T-helper 22 cell (primary cell): ENCODE measurements around the gene ADORA1.

Experiments used
- DNase-seq: peaks from one replicate; pipeline ENCODE4 v3.0.0-alpha.2; 2020; ENCODE audit warnings: low read depth

The ADORA1 gene

DNA sequence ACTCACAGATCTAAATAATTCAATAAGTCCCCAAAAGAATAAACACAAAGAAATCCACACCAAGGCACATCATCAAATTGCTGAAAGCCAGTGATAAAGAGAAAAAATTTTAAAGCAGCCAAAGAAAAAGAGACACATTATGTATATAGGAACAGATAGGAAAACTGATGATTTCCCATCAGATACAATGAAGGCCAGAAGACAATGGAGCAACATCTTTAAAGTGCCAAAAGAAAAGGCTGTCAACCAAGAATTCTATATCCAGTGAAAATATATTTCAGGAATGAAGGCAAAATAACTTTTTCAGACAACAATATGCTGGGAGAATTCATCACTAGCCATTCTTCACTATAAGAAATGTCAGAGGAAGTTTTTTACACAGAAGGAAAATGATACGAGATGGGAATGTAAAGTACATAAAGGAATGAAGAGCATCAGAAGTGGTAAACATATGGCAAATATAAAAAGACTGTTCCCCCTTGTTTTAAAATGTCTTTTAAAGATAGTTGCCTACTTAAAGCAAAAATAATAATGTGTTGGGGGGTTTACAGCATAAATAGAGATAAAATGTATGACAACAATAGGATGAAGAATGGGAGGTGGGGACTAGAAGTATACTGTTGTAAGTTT lies 32.4 kb upstream of the ADORA1 start:
- DNase-seq: no peak

DNA sequence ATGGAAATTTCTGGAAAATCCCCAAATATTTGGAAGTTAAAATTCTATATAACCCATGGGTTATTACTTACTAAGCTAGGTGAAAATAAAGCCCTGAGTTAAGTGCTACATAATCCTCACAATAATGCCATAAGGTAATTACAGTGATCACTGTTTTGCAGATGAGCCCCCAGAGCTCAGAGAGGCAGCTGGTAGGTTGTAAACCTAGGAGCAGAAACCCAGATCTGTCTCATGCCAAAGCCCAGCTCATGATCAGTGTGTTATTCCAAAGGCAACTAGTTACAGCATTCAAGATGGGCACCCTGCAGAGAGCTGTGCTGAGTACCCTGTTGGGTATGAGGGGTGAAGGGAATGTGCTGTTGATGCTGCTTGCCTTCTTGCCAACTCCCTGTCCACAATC lies 31.0 kb upstream of the ADORA1 start:
- DNase-seq: no peak

DNA sequence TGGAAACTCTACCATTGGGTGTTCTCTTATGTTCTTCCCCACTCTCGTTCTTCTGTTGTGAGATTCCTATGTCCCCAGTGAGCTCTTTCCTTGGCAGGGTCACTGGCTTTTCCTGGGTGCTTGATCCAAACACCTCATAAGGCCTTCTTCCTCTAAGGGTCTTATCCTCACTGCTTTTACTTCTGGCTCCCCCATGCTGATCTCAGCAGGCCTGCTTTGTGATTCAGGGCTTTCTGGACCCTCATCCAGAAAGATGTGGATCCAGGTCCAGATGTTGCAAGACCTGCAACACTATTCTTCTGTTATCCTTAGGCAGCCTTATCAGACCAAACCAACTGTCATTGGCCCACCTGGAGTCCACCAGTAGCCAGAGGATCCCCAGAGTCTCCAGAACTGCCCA lies 30.5 kb upstream of the ADORA1 start:
- DNase-seq: no peak

DNA sequence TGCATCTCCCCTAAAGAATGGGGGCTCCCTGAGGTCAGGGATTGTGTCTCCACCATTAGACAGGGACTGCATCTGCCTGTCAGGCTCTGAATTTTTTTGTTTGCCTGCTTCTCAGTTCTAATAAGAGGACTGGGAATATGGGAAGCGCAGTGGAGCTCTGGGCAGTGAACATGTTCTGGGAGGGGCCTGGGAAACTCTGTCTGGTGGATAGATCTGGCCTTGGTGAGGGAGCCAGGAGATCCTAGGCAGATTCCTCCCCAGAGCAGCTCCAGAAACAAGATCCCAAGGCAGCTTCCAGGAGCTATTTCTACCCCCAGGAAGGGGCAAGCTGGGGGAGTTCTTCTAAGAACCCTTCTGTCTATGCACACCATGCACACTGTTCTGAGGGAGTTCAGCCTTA lies 29.1 kb upstream of the ADORA1 start:
- no peak for DNase-seq

DNA sequence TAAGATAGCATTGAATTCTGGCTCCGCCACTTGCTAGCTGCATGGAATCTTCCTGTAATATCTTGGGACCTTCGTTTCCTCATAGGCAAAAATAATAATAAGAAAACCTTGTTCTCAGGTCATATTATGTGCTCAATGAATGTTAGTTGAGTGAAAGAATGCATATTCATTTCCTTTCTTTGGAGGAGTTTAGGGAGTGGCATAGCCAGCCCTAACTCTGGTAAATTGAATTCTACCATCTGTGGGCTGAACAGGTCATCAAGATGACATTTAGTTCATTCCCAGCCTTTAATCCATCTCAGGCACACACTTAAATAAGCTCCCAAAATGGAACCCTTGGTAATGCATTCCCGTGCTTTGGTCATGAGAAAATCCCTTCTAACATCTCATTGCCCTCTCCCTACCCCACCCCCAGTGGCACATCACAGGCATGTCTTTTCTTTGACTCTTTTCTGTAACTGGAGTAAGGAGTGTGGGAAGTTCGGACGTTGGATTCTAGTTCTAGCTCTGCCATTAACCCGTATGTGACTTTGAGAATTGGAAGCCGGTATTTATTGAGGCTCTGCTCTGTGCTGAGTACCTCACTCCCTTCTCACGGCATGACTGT lies 28.5 kb upstream of the ADORA1 start:
- DNase-seq: no peak

DNA sequence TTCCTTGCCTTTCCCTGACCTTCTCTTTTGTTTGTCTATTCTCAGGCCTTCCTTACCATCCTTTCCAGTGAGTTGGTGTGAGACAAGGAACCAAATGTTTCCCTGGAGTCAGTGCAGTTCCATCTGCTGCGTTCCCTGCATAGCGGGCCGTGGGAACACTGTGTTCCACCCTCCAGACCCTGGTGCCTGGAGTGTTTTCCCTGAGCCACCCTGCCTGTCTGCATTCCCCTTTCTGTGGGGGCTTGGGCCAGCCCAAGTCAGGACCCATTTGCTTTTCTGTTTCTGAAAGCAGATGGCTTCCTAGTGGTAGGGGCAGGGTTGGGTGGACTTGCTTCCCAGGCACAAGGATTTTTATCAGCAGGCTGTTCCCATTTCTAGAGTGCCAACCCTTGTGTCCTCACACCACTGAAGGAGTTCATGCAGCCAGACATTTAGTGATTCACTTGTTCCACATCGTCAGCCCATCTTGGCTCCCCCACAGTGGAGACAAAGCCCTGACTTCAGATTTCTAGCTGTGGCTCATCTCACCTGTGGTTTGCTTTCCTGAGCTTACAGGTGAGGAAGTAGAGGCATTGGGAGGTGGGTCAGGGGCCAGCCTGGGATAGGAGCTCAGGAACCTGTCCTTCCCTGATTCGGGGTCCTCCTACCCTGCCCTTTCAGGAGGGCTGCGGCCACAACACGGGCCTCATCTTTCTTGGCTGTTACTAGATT lies 27.6 kb upstream of the ADORA1 start:
- DNase-seq: no peak

DNA sequence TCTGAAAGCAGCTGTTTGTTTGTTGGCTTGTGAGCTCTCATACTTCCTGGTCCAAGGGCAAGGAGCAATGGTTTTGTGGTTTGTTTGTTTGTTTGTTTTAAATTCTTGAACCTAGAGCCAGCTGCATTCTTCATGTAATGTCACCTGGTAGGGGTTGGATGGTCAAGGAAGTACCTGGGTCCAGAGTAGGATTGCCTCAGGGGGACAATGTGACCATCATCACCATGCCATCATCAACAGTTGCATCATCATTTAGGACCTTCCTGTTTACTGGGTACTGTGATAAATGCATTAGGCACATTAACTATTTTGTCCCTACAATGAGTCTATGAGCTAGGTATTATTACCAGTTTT lies 27.0 kb upstream of the ADORA1 start:
- no peak for DNase-seq

DNA sequence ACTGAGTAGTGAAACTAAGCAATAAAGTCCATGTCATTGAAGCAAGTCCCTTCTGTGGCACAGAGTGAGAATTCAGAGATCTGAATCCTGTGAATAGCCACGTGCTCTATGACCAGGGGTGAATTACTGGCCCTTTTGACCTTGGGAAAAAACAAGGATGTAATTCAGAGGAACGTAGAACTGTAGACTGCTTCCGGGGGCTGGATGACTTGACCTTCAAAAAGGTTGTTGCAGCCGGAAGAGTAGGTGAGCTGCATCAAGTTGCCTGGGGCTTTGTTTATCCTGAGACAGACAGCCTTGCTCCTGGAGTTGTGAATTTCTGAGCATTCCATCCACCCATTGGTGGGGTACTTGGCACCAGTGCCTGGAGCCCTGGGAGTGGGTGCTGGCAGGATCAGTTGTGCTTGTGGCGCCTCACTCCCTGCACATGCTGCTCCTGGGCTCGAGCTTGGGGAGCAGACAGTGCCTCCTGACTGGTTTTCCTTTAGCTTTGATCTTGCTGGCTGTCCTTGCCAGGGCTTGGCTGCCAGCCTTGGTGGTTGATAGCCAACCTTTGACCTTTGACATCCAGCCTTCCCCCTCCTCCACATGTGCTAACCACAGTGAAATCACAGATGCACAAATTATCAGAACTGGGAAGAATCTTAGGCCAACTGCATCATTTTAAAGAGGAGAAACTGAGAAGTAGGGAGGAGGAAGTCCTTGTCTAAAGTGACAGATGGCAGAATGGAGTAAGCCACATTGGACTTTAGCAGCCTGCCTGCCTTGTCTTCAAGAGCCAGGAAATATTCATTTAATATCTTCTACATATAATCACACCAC lies 25.5 kb upstream of the ADORA1 start:
- DNase-seq: no peak

DNA sequence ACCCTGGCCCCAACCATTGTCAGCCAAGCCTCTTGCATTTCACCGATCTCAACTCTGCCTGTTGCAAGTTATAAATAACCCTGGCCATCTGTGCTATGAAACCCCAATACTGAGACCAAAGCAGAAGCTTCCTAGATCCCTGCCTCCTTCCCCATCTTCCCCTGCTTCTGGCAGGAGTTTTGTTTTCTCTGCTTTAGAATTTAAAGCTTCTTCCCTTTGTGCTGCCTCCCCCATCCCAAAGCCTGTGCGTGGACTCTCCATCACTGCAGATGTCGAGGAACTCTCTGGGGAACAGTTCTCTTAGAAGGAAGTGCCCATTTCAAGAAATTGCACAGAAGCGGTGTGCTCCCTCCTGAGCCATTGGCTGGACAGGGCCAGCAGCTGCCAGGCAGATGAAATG lies 24.3 kb upstream of the ADORA1 start:
- DNase-seq: no peak

DNA sequence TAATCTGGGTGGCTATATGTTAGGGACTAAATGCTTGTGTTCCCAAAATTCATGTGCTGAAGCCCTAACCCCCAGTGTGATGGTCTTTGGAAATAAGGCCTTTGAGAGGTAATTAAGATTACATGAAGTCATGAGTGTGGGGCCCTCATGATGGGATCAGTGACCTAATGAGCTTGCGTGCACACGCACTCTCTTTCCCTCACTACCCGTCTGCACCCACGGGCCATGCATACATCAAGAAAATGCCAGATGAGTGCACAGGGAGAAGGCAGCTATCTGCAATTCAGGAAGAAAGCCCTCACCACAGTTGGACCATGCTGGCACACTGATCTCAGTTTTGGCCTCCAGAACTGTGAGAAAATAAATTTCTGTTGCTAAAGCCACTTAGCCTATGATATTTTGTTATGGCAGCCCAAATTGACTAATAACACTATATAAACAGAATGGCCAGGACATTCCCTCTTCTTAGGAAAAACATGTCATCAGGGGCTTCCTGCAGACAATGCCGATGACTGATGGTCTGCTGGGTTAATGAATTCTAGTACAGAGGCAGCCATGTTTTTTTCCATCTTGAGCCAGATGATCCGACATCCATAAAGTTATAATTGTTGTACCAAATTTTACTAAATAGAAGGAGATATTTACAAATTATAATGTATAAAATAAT lies 23.6 kb upstream of the ADORA1 start:
- DNase-seq: no peak

DNA sequence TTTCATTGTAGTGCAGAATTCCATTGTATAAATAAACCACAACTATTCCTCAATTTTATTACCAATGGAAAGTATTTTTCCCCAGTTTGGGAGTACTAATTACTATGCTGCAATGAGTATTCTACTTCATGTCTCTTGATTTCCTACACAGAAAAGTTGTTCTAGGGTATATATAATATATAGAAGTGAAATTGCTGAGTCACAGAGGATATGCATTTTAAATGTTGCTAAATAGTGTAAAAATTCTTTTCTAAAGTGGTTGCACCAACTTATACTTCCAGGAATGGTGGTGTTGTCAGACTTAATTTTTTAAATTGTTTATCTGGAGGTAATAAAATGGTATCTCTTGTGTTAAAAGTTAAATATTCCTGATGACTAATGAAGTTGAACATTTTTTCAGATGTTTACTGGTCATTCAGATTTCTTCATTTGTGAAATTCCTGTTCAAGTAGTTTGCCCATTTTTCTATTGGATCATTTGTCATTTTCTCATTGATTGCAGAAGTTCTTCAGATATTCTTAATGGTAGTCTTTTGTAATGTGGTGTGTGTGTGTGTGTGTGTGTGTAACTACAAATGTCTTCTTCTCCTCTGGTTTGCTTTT lies 22.6 kb upstream of the ADORA1 start:
- DNase-seq: no peak

DNA sequence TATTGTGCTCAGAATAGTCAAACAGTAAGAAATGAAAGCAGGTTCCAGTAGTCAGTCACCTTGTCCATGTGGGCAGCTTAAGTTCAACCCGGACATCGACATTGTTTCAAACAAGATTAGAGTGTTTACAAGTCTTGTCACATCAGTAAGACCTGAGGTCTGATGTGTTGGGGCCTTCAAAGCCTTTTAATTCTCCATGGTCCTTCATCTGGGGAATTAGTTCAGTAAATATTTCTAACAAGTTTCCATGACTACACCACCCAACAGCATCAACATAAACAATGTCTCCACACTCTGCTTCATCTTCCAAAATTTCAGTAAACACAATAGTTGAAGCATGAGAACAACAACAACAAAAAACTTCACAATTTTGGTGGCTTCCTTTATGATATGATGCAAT lies 15.1 kb upstream of the ADORA1 start:
- no peak for DNase-seq

DNA sequence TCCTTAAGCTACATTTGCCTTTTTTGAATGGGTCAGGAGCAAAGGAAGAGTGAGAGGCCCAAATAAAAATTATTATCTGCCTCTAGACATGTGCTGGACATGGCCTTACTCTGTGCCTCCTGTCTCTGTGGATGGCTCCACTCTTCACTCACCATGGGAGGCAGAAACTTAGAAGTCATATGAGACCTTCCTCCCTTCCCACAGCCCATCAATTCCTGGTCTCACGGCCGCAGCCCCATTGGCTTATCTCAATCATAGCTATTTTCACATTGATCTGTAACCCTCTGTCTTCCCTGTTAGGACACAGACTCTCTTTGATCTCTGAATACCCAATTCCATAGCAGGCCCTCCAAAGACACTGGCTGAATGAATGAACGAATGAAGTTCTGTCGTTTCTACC lies 14.2 kb upstream of the ADORA1 start:
- DNase-seq: no peak

DNA sequence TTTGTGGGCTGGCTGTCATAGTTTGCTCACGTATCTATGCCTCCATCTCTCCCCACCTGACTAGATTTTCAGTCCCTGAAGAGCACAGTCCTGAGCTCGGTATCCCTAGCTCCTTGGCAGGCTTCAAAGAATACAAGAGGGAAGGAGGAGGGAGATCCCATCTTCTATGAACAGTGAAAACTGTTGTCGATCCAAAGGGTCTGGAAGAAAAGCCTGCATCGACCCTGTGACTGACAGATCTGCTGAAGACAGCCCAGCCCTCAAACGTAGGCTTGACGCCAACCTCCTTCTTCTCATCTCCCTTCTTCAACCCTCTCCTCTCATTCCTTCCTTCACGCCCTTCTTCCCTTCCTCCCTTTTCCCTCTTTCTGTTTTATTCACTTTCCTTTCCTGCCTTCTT lies 13.3 kb upstream of the ADORA1 start:
- DNase-seq: no peak

DNA sequence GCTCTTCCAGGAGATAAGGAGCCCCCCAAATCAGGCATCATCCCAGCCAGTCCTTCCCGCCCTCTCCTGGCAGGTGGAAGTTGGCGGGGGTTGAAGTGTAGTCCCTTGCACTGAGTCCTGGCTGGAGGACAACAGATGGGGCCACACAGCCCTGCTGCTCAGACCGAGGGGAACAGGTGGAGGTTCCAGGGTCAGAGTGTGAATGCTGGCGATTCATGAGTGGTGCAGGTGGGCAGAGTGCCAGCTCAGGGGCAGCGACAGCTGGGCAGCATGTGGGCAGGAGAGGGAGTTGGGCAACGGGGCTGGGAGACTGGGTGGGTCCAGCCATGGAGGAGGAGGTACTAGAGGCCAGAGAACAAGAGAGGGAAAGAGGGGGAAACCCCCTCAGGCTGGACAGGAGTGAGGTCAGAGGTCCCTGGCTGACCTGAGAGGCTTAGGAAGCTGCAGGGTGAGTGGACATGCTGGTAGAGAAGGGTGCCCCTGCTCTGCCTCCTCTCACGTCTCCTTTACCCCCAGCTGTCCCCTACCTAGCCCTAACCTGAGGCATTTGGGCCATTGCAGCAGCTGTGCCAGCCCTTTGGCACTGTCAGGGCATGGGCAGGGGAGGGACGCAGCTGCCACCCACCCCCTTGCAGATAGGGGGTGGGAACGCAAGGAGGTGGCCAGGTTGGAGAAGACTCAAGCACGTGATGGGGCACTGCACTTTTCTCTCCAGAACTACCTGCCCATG lies 11.3 kb upstream of the ADORA1 start:
- no peak for DNase-seq

DNA sequence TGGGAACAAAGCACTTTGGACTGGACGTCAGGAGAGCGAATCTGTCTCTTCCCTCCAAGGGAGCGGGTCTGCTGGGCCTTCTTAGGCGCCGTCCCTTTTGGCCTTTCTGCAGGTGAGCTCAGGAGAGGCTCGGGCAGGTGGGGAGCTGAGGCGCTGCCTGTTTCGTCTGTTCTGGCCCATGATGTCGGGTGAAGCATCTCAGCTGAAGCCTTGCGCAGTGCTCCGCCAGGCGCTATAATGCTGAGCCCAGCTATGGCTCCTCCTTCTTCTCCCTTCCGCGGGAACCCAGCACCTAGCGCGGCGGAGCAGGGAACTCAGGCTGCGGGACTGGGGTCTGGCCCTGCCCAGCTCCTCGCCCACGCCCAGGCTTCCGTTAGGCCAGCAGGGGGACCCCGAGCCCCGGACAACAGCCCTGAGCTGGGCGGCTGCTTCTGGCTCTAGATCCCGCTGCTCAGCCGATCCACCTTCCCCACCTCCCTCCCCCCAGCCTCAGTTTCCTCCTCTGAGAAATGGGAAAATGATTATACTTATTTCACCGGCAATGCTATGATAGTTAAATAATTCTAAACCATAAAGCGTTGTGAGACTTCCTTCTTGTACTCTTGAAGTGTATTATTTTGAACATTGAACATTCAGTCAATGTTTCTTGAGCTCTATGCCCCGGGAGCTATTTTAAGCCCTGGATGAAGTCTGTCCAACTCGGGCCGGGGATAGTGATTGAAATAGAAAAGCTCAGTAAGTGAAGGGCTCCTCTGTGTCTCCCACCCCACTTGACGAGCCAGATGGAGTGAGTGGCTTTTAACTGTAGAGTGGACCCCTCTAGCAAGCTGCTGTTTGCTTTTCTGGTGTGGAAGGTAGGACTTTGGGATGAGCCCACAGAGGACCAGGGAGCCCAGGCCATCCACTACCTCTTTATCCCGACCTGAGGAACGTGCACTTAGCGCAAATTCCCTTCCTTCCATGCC lies 9.6 kb upstream of the ADORA1 start:
- DNase-seq: no peak

DNA sequence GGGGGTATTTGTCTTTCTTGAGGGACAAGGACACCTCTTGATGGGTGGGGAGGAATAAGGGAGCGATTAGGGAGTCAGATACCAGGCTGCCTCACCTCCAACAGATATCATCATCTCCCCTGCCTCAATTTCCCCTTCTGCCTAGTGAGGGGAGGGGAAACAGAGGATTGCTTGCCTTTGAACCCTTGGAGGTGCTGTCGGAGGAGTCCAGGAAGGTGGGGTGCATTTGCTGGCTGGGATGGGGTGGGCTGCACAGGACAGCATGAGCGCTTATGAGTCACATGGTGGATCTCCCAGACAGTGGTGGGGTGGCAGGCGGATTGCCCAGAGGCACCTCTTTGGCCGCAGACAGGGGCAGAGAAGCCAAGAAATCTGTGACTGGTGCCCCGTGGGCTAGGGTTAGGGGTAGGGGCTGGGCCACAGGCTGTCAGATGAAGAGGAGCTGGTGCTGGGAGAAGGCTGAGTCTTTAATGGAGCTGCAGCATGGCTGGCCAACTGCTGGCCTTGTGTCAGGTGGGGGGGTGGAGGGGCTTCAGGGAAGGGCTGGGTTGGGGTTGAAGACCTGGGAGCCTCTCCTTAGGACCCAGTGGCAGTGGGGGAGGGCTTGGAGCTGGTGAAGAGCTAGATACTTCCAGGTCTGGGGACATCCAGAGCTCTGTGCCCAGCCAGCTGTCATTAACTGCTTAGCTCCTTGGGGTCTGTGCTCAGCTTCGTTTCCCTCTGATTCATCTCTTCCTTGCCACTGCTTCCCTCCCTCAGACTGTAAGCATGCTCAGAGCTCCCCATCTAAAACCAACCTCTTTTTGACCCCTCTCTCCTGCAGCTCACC lies 7.0 kb upstream of the ADORA1 start:
- no peak for DNase-seq

DNA sequence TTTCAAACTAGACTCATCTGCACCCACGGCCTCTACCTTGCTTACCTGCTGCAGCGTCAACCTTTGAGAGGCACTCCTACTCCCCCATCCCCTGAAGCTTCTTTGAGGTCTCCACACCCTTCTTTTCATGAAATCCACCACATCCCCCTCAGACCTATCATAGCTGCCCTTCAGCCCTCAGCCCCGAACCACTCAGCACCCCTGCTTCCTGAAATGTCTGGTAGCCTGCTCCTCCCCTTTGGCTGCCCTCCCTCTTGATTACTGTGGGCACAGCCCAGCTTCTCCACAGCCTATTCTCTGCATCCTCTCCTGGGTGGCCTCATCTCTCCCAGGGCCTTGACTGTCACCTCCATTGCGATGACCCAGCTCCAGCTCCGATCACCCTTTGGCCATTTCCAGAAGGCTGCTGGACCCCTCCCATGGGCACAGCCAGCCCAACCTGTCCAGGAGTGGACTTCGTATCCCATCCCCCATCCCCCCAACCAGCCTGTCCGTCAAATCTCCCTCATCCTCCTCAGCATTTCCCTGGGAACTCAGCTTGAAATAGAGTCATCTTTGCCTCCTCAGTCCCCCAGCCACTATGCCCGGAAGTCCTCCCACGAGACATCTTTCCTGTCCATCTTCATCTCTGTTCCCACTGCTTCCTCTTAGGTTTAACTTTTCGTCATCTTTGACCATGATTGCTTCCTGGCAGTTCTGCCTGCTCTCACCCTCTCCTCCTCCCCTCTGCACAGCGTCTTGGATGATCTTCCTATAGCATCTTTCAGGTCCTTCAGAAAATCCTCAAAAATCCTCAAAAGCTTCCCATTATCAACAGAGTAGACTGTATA lies 6.1 kb upstream of the ADORA1 start:
- no peak for DNase-seq
